ENCODE measurements around the gene FAM90A26.
A peak's percentile ranks its signal among the peaks of the same experiment; 100 is the strongest.
"Not testable (repeated sequence)": the region's sequence is repeated elsewhere in the genome, so short reads cannot be mapped to it uniquely, and the experiment has no call there.

Gene FAM90A26

DNA sequence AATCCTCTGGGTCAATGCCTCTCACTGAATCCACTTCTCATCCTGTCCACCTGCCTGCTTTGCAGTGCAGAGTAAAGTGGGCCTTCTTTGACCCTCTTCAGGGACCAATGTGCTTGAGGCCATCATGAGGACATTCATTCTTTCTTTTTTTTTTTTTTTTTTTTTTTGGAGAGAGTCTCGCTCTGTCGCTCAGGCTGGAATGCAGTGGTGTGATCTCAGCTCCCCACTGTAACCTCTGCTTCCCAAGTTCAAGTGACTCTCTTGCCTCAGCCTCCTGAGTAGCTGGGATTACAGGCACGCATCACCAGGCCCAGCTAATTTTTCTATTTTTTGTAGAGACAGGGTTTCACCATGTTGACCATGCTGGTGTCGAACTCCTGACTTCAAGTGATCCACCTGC lies 22.8 kb upstream of the FAM90A26 start:
- not testable (repeated sequence) for H3K9me3 ChIP-seq (ENCODE audit: insufficient read depth, low read depth, low read length); H3K27me3 ChIP-seq (ENCODE audit: insufficient read depth, low read length); H3K36me3 ChIP-seq (ENCODE audit: insufficient read depth, low read depth, low read length); H3K27ac ChIP-seq (ENCODE audit: low read length); H3K4me1 ChIP-seq (ENCODE audit: insufficient read depth, low read length); H3K9ac ChIP-seq (ENCODE audit: low read depth, low read length); H3K4me3 ChIP-seq (ENCODE audit: low read length)

DNA sequence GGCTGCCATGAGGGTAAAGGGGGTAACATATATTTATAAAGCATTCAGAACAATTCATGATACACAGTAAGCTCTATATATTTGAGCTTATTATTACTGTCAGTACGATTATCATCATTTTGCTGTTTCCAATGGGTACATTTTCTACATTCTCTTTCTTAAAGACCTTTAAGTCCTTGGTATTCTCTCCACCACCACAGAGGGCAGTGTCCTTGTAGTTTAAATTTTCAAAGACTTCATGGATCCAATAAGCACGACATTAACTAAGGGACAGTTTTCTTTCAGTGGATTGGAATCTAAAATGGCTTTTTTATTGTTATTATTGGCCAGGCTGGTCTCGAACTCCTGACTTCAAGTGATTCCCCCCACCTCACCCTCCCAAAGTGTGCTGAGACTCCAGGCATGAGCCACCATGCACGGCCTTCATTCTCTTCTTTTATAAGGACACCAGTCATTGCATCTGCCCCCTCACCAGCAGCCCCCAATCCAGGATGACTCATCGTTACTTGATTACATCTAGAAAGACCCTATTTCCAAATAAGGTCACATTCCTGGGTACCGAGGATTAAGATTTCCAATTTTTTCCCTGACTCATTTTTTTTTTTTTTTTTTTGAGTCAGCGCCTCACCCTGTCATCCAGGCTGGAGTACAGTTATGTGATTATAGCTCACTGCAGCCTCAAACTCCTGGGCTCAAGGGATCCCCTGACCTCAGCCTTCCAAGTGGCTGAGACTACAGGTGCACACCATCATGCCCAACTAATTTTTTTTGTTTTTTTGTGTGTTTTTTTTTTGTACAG lies 21.4 kb upstream of the FAM90A26 start:
- H3K27me3 ChIP-seq (ENCODE audit: insufficient read depth, low read length), result not testable (repeated sequence)

DNA sequence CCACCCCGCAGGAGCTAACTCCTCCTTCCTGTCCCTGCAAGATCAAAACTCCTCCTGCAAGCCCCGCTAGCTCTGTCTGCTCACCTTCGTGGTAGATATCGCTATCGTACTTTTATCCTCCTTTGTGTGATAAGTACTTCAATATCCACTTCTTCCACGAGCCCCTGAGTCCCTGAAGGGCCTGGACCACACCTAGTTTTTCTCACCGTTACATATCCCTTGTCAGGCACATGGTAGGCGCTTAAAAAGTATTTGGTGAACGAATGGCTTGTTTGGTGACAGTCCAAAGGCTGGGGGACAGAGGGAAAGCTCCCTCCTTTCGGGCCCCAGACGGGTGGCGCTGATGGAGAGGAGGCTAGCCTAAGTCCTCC lies 18.4 kb upstream of the FAM90A26 start:
- H3K27ac ChIP-seq (ENCODE audit: low read length), result not testable (repeated sequence)
- Histone ChIP-seq H3K4me3 (ENCODE audit: low read length) (peak overlapping the region; percentile 69), H3K9ac (ENCODE audit: low read depth, low read length) (peak overlapping the region; percentile 69; the same call in 1 of the 2 replicates)

More for the DNA sequence above, 21.4 kb upstream of the FAM90A26 start:
- H3K27ac ChIP-seq (ENCODE audit: low read length); H3K9ac ChIP-seq (ENCODE audit: low read depth, low read length); H3K36me3 ChIP-seq (ENCODE audit: insufficient read depth, low read depth, low read length); H3K9me3 ChIP-seq (ENCODE audit: insufficient read depth, low read depth, low read length); H3K4me3 ChIP-seq (ENCODE audit: low read length); H3K4me1 ChIP-seq (ENCODE audit: insufficient read depth, low read length): not testable (repeated sequence)

DNA sequence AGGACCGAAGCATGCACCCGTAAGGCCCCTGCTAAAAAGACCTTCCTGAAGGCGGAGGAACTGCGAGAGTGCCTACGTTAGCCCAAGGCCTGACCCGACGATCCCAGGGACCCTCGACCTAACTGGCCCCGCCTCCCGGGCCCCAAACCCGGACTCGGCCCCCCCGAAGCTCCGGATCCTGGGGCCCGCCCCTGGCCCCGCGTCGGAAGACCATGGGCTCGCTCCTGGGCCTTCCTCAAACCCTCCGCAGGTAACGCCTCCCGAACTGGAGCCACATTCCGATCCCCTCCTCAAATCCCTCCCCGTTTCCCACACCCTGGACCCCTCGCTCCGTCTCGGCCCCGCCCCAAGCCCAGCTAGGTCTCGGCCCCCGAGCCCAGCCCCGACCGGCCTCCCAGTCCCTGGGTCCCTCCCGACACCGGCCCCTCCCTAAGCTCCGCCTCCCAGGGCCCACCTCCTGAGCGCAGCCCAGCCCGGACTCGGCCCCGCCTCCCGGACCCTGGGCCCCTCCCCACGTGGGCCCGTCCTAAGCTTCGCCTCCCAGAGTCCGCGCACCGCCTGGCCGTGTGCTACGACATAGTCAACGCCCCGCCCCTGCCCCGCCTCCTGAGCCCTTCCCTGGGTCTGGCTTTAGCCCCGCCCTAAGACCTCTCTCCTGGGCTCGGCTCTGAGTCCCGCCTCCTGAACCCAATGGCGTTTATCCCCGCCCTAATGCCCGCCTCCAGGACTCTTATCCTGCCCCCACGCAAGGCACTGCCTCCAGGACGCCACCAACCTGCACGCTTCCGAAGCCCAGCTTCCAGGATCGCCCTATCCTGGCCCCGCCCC lies 17.8 kb upstream of the FAM90A26 start:
- Histone ChIP-seq H3K9ac (ENCODE audit: low read depth, low read length) (peak overlapping the region; percentile 69; the same call in 1 of the 2 replicates), H3K4me3 (ENCODE audit: low read length) (peak overlapping the region; percentile 69)
- H3K27me3 ChIP-seq (ENCODE audit: insufficient read depth, low read length); H3K9me3 ChIP-seq (ENCODE audit: insufficient read depth, low read depth, low read length); H3K27ac ChIP-seq (ENCODE audit: low read length); H3K36me3 ChIP-seq (ENCODE audit: insufficient read depth, low read depth, low read length); H3K4me1 ChIP-seq (ENCODE audit: insufficient read depth, low read length): not testable (repeated sequence)

More for the DNA sequence above, 18.4 kb upstream of the FAM90A26 start:
- not testable (repeated sequence) for H3K27me3 ChIP-seq (ENCODE audit: insufficient read depth, low read length); H3K4me1 ChIP-seq (ENCODE audit: insufficient read depth, low read length); H3K36me3 ChIP-seq (ENCODE audit: insufficient read depth, low read depth, low read length); H3K9me3 ChIP-seq (ENCODE audit: insufficient read depth, low read depth, low read length)

DNA sequence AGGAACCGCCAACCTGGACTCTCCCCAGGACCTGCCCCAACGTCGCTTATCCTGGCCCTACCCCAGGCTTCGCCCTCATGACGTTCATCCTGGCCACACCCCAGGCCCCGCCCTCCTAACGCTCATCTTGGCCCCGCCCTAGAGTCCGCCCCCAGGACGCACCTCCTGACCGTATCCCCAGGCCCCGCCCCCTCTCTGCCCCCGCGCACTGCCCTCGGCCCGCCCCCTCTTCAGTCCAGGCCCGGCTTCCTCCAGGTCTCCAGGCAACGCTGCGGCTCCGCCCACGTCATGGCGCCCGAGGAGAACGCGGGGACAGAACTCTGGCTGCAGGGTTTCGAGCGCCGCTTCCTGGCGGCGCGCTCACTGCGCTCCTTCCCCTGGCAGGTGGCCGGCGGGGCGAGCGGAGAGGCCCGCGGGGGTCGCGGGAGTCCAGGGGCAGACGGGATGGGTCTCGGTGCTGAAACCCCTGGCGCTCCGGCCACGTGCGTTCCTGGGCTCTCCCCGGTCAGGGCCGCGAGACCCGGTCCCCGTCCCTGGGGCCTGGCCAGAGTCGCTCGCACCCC lies 17.1 kb upstream of the FAM90A26 start:
- H3K9me3 ChIP-seq (ENCODE audit: insufficient read depth, low read depth, low read length); H3K27ac ChIP-seq (ENCODE audit: low read length); H3K36me3 ChIP-seq (ENCODE audit: insufficient read depth, low read depth, low read length); H3K4me1 ChIP-seq (ENCODE audit: insufficient read depth, low read length); H3K27me3 ChIP-seq (ENCODE audit: insufficient read depth, low read length): not testable (repeated sequence)
- peak overlapping the region; percentile 56; the same call in 1 of the 2 replicates for H3K9ac ChIP-seq (ENCODE audit: low read depth, low read length)
- H3K4me3 ChIP-seq (ENCODE audit: low read length), result peak overlapping the region; percentile 69; the same call in 1 of the 2 replicates

DNA sequence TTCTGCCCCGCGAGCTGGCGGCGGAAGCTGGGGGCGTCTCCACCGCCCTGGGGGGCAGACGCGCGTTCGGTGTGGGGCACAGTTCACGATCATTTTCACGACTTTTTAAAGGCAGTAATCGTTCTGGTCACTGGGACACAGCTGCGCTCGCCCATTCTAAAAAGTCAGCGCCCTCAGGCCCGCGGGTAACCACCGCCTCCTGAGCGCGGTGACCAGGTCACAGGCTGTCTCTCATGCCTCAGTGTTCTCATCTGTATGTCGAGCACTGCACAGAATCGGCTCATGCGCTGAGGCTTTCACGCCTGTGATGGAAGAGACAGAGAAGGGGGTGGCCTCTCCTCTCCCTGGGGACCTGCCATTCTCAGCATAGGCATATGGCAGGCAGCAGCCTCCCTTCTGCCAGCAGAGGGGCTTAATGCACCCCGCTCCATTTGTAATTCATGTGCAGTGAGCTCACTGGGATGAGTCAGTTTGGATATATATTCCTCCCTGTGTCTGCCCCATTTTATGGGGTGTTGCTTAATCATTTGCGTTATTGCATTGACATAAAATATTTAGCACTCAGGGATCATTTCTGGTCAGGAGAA lies 16.5 kb upstream of the FAM90A26 start:
- H3K4me3 ChIP-seq (ENCODE audit: low read length), result peak overlapping the region; percentile 69
- not testable (repeated sequence) for H3K27ac ChIP-seq (ENCODE audit: low read length); H3K27me3 ChIP-seq (ENCODE audit: insufficient read depth, low read length); H3K9me3 ChIP-seq (ENCODE audit: insufficient read depth, low read depth, low read length); H3K36me3 ChIP-seq (ENCODE audit: insufficient read depth, low read depth, low read length); H3K4me1 ChIP-seq (ENCODE audit: insufficient read depth, low read length)
- H3K9ac ChIP-seq (ENCODE audit: low read depth, low read length), result peak overlapping the region; percentile 56; the same call in 1 of the 2 replicates

DNA sequence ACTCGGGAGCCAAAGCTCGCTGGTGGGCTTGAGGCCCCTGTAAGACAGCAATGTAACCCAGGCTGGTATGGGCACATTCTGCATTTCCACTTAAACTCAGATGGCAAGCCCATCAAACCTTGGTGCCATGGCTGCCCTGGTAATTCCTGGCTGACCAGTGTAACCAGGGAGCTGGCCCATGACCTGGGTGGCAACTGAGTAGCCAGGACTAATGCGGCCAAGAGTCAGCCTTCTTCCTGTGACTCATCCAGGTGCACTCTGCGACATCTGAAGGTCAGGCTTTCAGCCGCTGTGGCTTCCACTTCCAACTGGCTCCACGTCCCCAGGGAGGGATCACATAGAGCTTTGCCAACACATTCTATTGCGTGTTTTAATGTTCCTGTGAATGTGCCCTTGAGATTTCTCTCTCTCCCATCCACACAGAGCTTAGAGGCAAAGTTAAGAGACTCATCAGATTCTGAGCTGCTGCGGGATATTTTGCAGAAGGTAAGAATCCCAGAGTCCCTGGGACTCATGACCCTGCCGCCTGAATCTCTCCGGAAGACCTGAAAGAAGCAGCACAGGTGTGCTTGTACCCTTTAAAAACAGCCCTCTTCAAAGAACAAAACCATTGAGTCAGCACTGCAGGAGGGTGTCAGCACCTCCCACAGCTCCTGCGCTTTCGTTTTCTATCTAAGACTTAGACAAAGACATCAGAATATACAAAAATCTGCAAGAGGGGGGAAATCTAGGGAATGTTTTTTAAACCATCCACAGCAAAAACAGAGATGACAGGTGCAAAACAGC lies 14.9 kb upstream of the FAM90A26 start:
- not testable (repeated sequence) for H3K9me3 ChIP-seq (ENCODE audit: insufficient read depth, low read depth, low read length); H3K9ac ChIP-seq (ENCODE audit: low read depth, low read length); H3K36me3 ChIP-seq (ENCODE audit: insufficient read depth, low read depth, low read length); H3K27me3 ChIP-seq (ENCODE audit: insufficient read depth, low read length); H3K4me1 ChIP-seq (ENCODE audit: insufficient read depth, low read length); H3K27ac ChIP-seq (ENCODE audit: low read length); H3K4me3 ChIP-seq (ENCODE audit: low read length)

DNA sequence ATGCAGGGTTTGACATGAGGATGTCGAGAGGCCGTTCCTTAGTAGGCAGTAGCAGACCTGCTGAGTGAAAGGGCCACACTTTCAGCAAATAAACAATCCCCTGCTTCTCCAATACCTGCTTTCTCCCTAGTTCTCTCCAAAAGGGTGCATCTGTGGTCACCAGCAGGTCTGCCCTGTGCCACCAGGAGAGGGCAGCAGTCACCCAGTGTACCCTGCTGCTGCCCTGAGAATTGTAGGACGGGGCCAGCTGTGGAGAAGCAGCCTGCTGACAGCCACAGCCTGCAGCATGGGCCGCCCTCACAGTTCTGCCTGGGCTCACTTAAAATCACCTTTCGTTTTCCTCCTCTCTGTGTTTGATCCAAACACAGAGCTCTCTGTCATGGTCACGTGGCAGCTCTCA lies 11.8 kb upstream of the FAM90A26 start:
- H3K27ac ChIP-seq (ENCODE audit: low read length); H3K4me1 ChIP-seq (ENCODE audit: insufficient read depth, low read length): not testable (repeated sequence)

DNA sequence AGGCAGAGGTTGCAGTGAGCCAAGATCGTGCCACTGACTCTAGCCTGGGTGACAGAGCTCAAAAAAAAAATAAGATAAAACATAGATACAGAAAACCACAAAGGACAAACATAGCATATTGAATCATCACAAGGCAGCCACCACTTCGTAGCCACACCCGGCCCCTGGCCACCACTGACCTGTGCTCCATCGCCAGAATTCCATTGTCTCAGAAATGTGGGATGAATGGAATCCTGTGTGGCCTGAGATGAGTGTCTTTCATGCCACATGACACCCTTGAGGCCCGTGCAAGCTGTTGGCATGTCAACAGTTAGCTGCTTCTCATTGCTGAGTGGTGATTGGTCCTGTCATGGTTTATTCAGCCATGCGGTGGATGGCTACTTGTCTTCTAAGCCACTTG lies 10.2 kb upstream of the FAM90A26 start:
- not testable (repeated sequence) for H3K4me1 ChIP-seq (ENCODE audit: insufficient read depth, low read length); H3K9me3 ChIP-seq (ENCODE audit: insufficient read depth, low read depth, low read length); H3K27ac ChIP-seq (ENCODE audit: low read length); H3K4me3 ChIP-seq (ENCODE audit: low read length); H3K36me3 ChIP-seq (ENCODE audit: insufficient read depth, low read depth, low read length); H3K9ac ChIP-seq (ENCODE audit: low read depth, low read length); H3K27me3 ChIP-seq (ENCODE audit: insufficient read depth, low read length)

More for the DNA sequence above, 11.8 kb upstream of the FAM90A26 start:
- H3K9ac ChIP-seq (ENCODE audit: low read depth, low read length); H3K27me3 ChIP-seq (ENCODE audit: insufficient read depth, low read length); H3K36me3 ChIP-seq (ENCODE audit: insufficient read depth, low read depth, low read length); H3K9me3 ChIP-seq (ENCODE audit: insufficient read depth, low read depth, low read length); H3K4me3 ChIP-seq (ENCODE audit: low read length): not testable (repeated sequence)

DNA sequence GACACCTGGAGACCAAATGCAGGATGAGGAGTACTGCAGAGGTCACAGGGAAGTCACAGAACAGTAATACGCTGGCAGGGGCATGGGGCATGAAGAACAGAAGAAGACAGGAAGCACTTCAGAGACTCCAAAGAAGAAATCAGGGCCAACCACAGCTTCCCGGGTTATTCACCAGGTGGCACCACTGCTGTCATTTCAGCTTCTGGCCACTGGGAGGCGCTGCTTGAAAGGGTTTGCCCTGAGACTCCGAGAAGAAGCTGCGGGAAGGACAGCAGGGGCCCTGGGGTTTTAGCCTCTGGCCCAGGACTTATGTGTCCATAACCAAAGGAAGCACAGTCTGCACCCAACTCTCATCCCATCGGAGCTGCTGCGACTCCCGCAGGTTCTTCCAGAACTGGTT lies 4.2 kb upstream of the FAM90A26 start:
- not testable (repeated sequence) for H3K9ac ChIP-seq (ENCODE audit: low read depth, low read length); H3K27ac ChIP-seq (ENCODE audit: low read length); H3K36me3 ChIP-seq (ENCODE audit: insufficient read depth, low read depth, low read length); H3K27me3 ChIP-seq (ENCODE audit: insufficient read depth, low read length); H3K4me3 ChIP-seq (ENCODE audit: low read length); H3K9me3 ChIP-seq (ENCODE audit: insufficient read depth, low read depth, low read length); H3K4me1 ChIP-seq (ENCODE audit: insufficient read depth, low read length)

DNA sequence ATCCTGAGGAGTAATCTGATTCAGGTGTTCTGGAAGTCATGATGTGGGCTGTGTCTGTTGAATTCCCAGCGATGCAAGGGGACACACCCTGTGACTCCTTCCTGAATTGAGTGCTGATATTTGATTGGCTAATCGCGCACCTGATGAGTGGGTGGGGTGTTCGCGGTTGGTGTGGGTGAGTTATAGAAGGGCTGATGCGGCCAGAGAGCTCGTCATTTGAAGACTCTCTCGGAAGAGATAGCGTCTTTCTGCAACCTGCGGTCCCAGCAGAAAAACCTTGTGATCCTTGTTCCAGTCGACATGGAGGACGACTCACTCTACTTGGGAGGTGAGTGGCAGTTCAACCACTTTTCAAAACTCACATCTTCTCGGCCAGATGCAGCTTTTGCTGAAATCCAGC lies 40.1 kb downstream of the FAM90A26 start, which contains the start of gene USP17L10:
USP17L10 (plus strand) TSS at position 301 of the 400 bp plus-strand sequence; CDS start at position 301, 0 bp downstream.
- H3K4me1 ChIP-seq (ENCODE audit: insufficient read depth, low read length); H3K36me3 ChIP-seq (ENCODE audit: insufficient read depth, low read depth, low read length); H3K9ac ChIP-seq (ENCODE audit: low read depth, low read length); H3K27me3 ChIP-seq (ENCODE audit: insufficient read depth, low read length); H3K9me3 ChIP-seq (ENCODE audit: insufficient read depth, low read depth, low read length); H3K27ac ChIP-seq (ENCODE audit: low read length); H3K4me3 ChIP-seq (ENCODE audit: low read length): not testable (repeated sequence)
